Liver (tissue), 9 donors: ENCODE results near the gene FAR1. TPM values are rescaled to one million over a fixed set of nuclear protein-coding genes. Genes with fewer than 3 reads are reported as not detected.

Source experiments
- DNase-seq: peaks from one replicate; pipeline ENCODE4 v3.0.0-alpha.2; 2017; ENCODE audit warnings: low spot score
- H3K27ac ChIP-seq, 2 donors: one replicate each; pipeline ENCODE4 v1.7.0; 2013; ENCODE audit warnings: inconsistent platforms in 2 of 2, low read length in 2 of 2, control low read depth in 1 of 2, low read depth in 1 of 2, mild to moderate bottlenecking in 1 of 2
- H3K27me3 ChIP-seq, 4 donors: one replicate each; pipeline versions ENCODE4 v1.6.1 to v1.7.0; 2013; ENCODE audit warnings: low read length in 3 of 4, inconsistent platforms in 1 of 4, mild to moderate bottlenecking in 1 of 4, moderate library complexity in 1 of 4; ENCODE audit not compliant: control insufficient read depth in 4 of 4, insufficient read depth in 4 of 4
- H3K36me3 ChIP-seq, 4 donors: one replicate each; pipeline versions ENCODE4 v1.6.1 to v1.7.0; 2013; ENCODE audit warnings: low read length in 3 of 4, mild to moderate bottlenecking in 3 of 4, low read depth in 1 of 4, moderate library complexity in 1 of 4; ENCODE audit not compliant: control insufficient read depth in 4 of 4, insufficient read depth in 3 of 4
- H3K4me1 ChIP-seq, 4 donors: one replicate each; pipeline versions ENCODE4 v1.6.1 to v1.7.0; 2013; ENCODE audit warnings: low read length in 3 of 4, mild to moderate bottlenecking in 3 of 4, moderate library complexity in 1 of 4; ENCODE audit not compliant: control insufficient read depth in 4 of 4, insufficient read depth in 4 of 4
- H3K4me3 ChIP-seq, 3 donors: one replicate each; pipeline versions ENCODE4 v1.6.1 to v1.7.0; 2013; ENCODE audit warnings: low read length in 3 of 3, control low read depth in 1 of 3, low read depth in 1 of 3, mild to moderate bottlenecking in 1 of 3
- H3K9ac ChIP-seq, 2 donors: one replicate each; pipeline ENCODE4 v1.7.0; 2013; ENCODE audit warnings: low read length in 2 of 2, mild to moderate bottlenecking in 2 of 2, moderate library complexity in 2 of 2, control low read depth in 1 of 2, low read depth in 1 of 2
- H3K9me3 ChIP-seq, 4 donors: one replicate each; pipeline versions ENCODE4 v1.6.1 to v1.7.0; 2013; ENCODE audit warnings: low read length in 3 of 4; ENCODE audit not compliant: control insufficient read depth in 4 of 4
- ATF3 ChIP-seq: IDR thresholded peaks from 2 replicates; pipeline ENCODE4 v1.6.1; 2016; ENCODE audit warnings: antibody characterized with exemption
- EGR1 ChIP-seq, 2 donors: IDR thresholded peaks; 2 replicates each; pipeline ENCODE4 v1.6.1; 2016 to 2018; ENCODE audit warnings: antibody characterized with exemption in 2 of 2, low read depth in 2 of 2
- FOXA1 ChIP-seq: IDR thresholded peaks from 2 replicates; pipeline ENCODE4 v1.6.1; 2016; ENCODE audit warnings: antibody characterized with exemption
- GABPA ChIP-seq, 2 donors: IDR thresholded peaks in 1 of 2; conservative IDR thresholded peaks in 1 of 2; 2 replicates each; pipeline ENCODE4 v1.6.1; 2016; ENCODE audit warnings: antibody characterized with exemption in 2 of 2, mild to moderate bottlenecking in 1 of 2, moderate library complexity in 1 of 2
- HNF4A ChIP-seq, 2 donors: conservative IDR thresholded peaks; 2 replicates each; pipeline ENCODE4 v1.6.1; 2016; ENCODE audit warnings: antibody characterized with exemption in 2 of 2, mild to moderate bottlenecking in 2 of 2
- HNF4G ChIP-seq: IDR thresholded peaks from 2 replicates; pipeline ENCODE4 v1.6.1; 2016; ENCODE audit warnings: antibody characterized with exemption
- JUND ChIP-seq, 2 donors: IDR thresholded peaks; 2 replicates each; pipeline ENCODE4 v1.6.1; 2016; ENCODE audit warnings: antibody characterized with exemption in 2 of 2
- NR2F2 ChIP-seq: IDR thresholded peaks from 2 replicates; pipeline ENCODE4 v1.6.1; 2016; ENCODE audit warnings: antibody characterized with exemption
- RAD21 ChIP-seq, 2 donors: IDR thresholded peaks; 2 replicates each; pipeline ENCODE4 v1.6.1; 2016; ENCODE audit warnings: antibody characterized with exemption in 2 of 2, mild to moderate bottlenecking in 2 of 2
- REST ChIP-seq: IDR thresholded peaks from 2 replicates; pipeline ENCODE4 v1.6.1; 2016; ENCODE audit warnings: antibody characterized with exemption, mild to moderate bottlenecking
- RXRA ChIP-seq, 2 donors: IDR thresholded peaks; 2 replicates each; pipeline ENCODE4 v1.6.1; 2017 to 2018; ENCODE audit warnings: antibody characterized with exemption in 2 of 2, mild to moderate bottlenecking in 1 of 2
- SP1 ChIP-seq: IDR thresholded peaks from 2 replicates; pipeline ENCODE4 v1.6.1; 2018; ENCODE audit warnings: antibody characterized with exemption, mild to moderate bottlenecking
- TAF1 ChIP-seq: conservative IDR thresholded peaks from 2 replicates; pipeline ENCODE4 v1.6.1; 2016; ENCODE audit warnings: antibody characterized with exemption, mild to moderate bottlenecking
- YY1 ChIP-seq: IDR thresholded peaks from 2 replicates; pipeline ENCODE4 v1.6.1; 2016; ENCODE audit warnings: antibody characterized with exemption, mild to moderate bottlenecking
- ZBTB33 ChIP-seq: IDR thresholded peaks from 2 replicates; pipeline ENCODE4 v1.6.1; 2016; ENCODE audit warnings: antibody characterized with exemption
- whole genome bisulfite sequencing: extraction: QIAGEN DNeasy Blood & Tissue Kit; methylation state at CpG from one replicate; pipeline ENCODE4 v1.1.7; 2013; 5-methylcytosine and 5-hydroxymethylcytosine counted together
- polyA plus RNA-seq, 2 donors: library from polyadenylated mRNA; stranded (reverse) in 1 of 2; unstranded in 1 of 2; fragments of 200-250 nt in 1 of 2; fragments of >200 nt in 1 of 2; fragmentation: Nextera tagmentation in 1 of 2; extraction: Ambion mirVana in 1 of 2; gene quantifications; one replicate each; pipeline versions ENCODE4 v1.2.1 to v1.2.3, GENCODE V29; 2013 to 2015
- total RNA-seq, 2 donors: library from RNA; depleted of rRNA; stranded (reverse); fragments of >200 nt; gene quantifications; one replicate each; pipeline ENCODE4 v1.2.3, GENCODE V29; 2014
- TF ChIP-seq, protein P1 (sequence below): fragments of 150-350 bp; IDR thresholded peaks from 2 replicates; pipeline ENCODE4 v1.5.1; 2017; ENCODE audit warnings: improper control_type of control experiment, low read depth, low read length; ENCODE audit not compliant: missing input control
- donor health status: healthy.
- donor health status: healthy.
- donor health status: healthy.
- donor health status: healthy.
- donor health status: healthy.

FAR1 gene
- total and polyA plus RNA-seq, 4 donors: 1.7 to 29.6 (median 5.5) TPM

GRCh38 chr11:13726456-13726855 is 58.0 kb downstream of the FAR1 start:
- TF ChIP-seq REST: no peak
- no peak for TF ChIP-seq YY1
- TF ChIP-seq, protein P1, sequence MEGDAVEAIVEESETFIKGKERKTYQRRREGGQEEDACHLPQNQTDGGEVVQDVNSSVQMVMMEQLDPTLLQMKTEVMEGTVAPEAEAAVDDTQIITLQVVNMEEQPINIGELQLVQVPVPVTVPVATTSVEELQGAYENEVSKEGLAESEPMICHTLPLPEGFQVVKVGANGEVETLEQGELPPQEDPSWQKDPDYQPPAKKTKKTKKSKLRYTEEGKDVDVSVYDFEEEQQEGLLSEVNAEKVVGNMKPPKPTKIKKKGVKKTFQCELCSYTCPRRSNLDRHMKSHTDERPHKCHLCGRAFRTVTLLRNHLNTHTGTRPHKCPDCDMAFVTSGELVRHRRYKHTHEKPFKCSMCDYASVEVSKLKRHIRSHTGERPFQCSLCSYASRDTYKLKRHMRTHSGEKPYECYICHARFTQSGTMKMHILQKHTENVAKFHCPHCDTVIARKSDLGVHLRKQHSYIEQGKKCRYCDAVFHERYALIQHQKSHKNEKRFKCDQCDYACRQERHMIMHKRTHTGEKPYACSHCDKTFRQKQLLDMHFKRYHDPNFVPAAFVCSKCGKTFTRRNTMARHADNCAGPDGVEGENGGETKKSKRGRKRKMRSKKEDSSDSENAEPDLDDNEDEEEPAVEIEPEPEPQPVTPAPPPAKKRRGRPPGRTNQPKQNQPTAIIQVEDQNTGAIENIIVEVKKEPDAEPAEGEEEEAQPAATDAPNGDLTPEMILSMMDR: no peak
- TF ChIP-seq FOXA1: no peak
- no peak for TF ChIP-seq RXRA (IDR thresholded peaks at IDR 0.05)
- no peak for TF ChIP-seq NR2F2
- no peak for TF ChIP-seq HNF4A (conservative IDR thresholded peaks at IDR 0.05)
- no peak for TF ChIP-seq HNF4G
- no peak for TF ChIP-seq JUND (IDR thresholded peaks at IDR 0.05)
- TF ChIP-seq ATF3: no peak
- TF ChIP-seq SP1: no peak
- TF ChIP-seq TAF1: no peak
- DNase-seq: no peak
- peaks cover 0 to 11% (median 0%) of the 10 kb centered on the region in 4 donors for H3K36me3 ChIP-seq
- no peaks in the 10 kb centered on the region for H3K4me1 ChIP-seq
- H3K9ac ChIP-seq: no peak overlapping the region
- H3K4me3 ChIP-seq: no peak overlapping the region
- WGBS: 99% methylated on average over 1 of the region's 1 CpG
- no peaks in the 10 kb centered on the region for H3K9me3 ChIP-seq
- H3K27me3 ChIP-seq: no peaks in the 10 kb centered on the region
- no peak overlapping the region for H3K27ac ChIP-seq

DNA sequence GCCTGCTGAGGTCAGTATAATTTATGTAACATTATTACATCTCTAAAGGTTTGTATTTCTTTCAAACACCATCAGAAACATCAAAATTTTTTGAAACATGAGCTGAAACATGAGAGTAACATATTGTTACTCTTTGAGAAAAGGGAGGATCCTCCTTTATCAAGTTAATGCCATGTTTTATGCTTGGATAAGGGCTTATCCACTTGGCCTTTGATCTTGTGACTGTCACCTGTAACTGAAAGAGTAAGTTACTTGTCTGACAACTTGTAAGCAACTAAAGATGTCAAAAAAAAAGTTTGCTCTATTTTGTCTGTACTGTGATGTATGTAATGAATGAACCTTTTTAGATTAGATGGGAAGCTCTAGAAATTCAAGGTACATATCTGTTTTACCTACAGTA is 59.6 kb downstream of the FAR1 start:
- TF ChIP-seq SP1 (no peak), RXRA (IDR thresholded peaks at IDR 0.05) (no peak), ATF3 (no peak), REST (no peak), JUND (IDR thresholded peaks at IDR 0.05) (no peak), EGR1 (IDR thresholded peaks at IDR 0.05; ENCODE audit: low read depth in 2 of 2) (no peak), NR2F2 (no peak), HNF4G (no peak), GABPA (IDR thresholded peaks at IDR 0.05 in 1 of 2, conservative IDR thresholded peaks at IDR 0.05 in 1 of 2) (no peak), RAD21 (IDR thresholded peaks at IDR 0.05) (no peak), ZBTB33 (no peak), FOXA1 (no peak), YY1 (no peak)
- TF ChIP-seq, protein P1: no peak
- H3K36me3 ChIP-seq: peaks cover 0 to 11% (median 0%) of the 10 kb centered on the region in 4 donors
- no peak overlapping the region for H3K27ac ChIP-seq
- no peaks in the 10 kb centered on the region for H3K4me1 ChIP-seq
- H3K9ac ChIP-seq: no peak overlapping the region
- H3K27me3 ChIP-seq: no peaks in the 10 kb centered on the region
- no peaks in the 10 kb centered on the region for H3K9me3 ChIP-seq
- DNase-seq: no peak
- H3K4me3 ChIP-seq: no peak overlapping the region
